ENCODE results near the gene GUCD1. TPM values are rescaled to one million over a fixed set of nuclear protein-coding genes. Genes with fewer than 3 reads are reported as not detected.

Gene GUCD1
- total and polyA plus RNA-seq, 7 donors = 114 to 232 (median 151) TPM

DNA sequence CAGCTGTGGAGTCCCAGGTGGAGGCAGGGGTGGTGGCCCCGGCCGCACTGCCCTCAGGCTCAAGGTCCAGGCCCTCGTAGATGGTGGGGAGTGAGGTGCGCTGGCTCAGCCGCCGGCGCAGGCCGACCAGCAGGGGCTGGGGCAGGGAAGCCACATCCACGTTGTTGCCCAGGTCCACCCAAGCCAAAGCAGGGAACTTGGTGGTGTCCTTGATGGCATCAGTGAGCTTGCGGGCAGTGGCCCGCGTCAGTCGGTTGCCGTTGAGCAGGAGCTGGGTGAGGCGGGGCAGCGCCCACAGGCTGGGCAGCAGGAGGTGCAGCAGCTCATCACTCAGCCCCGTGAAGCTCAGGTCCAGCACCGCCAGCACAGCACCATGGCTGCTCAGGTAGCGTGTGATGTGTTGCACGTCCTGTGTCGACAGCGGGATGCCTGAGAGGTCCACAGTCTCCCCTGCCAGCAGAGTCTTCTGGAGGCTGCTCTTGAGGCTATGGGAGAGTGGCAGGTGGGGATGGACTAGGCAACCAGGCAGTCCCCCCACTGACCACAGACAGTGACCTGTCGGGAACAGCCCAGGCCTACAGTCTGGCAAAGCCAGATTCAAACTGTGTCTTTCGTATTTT lies 31.1 kb upstream of the GUCD1 start:
- WGBS, 3 donors = 92 to 93% (median 93%) methylated on average over 22 to 24 of the region's 24 CpGs
- no peak overlapping the region for H3K27ac ChIP-seq
- H3K4me3 ChIP-seq = no peak overlapping the region
- TF ChIP-seq, protein P1, sequence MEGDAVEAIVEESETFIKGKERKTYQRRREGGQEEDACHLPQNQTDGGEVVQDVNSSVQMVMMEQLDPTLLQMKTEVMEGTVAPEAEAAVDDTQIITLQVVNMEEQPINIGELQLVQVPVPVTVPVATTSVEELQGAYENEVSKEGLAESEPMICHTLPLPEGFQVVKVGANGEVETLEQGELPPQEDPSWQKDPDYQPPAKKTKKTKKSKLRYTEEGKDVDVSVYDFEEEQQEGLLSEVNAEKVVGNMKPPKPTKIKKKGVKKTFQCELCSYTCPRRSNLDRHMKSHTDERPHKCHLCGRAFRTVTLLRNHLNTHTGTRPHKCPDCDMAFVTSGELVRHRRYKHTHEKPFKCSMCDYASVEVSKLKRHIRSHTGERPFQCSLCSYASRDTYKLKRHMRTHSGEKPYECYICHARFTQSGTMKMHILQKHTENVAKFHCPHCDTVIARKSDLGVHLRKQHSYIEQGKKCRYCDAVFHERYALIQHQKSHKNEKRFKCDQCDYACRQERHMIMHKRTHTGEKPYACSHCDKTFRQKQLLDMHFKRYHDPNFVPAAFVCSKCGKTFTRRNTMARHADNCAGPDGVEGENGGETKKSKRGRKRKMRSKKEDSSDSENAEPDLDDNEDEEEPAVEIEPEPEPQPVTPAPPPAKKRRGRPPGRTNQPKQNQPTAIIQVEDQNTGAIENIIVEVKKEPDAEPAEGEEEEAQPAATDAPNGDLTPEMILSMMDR (IDR thresholded peaks at IDR 0.05) = no peak
- ATAC-seq (no peak), DNase-seq (no peak)
- no peaks in the 10 kb centered on the region for H3K27me3 ChIP-seq (ENCODE audit: insufficient read depth in 3 of 3, low read length in 2 of 3)
- no peaks in the 10 kb centered on the region for H3K9me3 ChIP-seq
- H3K36me3 ChIP-seq (ENCODE audit: insufficient read depth in 1 of 2, low read depth in 1 of 2) = peaks cover 0 to 44% of the 10 kb centered on the region in 2 donors
- intact Hi-C loops (cut with DNase I) = no loop called here
- H3K4me1 ChIP-seq = no peaks in the 10 kb centered on the region

DNA sequence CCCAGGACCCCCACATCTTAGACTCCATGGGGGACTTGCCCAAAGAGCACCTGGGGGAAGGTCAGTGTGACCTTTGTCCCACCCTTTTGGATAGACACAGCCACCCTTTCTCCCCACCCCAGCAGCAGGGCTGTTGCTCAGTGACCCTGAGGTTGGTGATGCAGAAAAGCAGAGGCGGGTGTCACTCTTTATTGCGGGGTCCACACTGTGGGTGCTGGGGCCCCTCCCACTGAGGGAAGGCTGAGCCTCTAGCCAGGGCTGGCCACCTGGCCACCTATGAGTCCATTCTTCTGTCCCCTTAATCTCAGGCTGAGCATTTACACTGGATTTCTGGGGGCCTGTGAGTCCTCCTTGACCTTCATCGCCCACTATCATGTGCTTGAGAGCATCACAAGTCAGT lies 30.5 kb upstream of the GUCD1 start:
- DNase-seq (no peak), ATAC-seq (no peak)
- no peaks in the 10 kb centered on the region for H3K9me3 ChIP-seq
- TF ChIP-seq, protein P1 (IDR thresholded peaks at IDR 0.05) = no peak
- intact Hi-C loops (cut with DNase I) = no loop called here
- no peak overlapping the region for H3K4me3 ChIP-seq
- peaks cover 0 to 44% of the 10 kb centered on the region in 2 donors for H3K36me3 ChIP-seq (ENCODE audit: insufficient read depth in 1 of 2, low read depth in 1 of 2)
- no peaks in the 10 kb centered on the region for H3K27me3 ChIP-seq (ENCODE audit: insufficient read depth in 3 of 3, low read length in 2 of 3)
- H3K4me1 ChIP-seq = no peaks in the 10 kb centered on the region
- WGBS, 3 donors = 94 to 100% (median 95%) methylated on average over 3 of the region's 3 CpGs
- H3K27ac ChIP-seq = no peak overlapping the region

DNA sequence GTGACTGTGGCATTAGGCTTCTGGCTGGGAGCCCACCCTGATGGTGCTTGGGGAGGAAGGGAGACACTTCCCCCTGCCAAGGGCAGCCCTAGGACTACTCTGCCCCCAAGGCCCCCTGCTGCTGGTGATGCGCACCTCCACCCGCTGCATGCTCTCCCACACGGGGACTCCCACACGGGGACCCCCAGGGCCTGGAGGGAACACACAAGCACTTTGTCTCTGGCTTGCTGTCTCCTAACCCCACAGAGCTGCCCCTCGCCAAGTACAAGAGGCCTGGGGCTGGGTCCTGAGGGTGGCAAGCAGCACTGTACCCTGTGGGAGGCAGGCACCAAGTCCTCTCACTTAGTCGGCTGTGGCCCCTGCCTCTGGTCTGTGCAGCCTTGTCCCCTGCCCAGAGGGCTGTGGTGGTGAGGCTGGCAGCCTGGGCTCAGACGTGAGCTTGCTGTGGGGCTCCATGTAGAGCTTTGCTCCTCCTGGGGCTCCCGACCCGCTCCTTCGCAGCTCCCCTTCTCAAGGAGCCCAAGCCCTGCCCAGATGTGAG lies 30.0 kb upstream of the GUCD1 start:
- Histone ChIP-seq H3K9me3 (no peaks in the 10 kb centered on the region), H3K4me1 (no peaks in the 10 kb centered on the region), H3K36me3 (ENCODE audit: insufficient read depth in 1 of 2, low read depth in 1 of 2) (peaks cover 0 to 44% of the 10 kb centered on the region in 2 donors), H3K4me3 (no peak overlapping the region), H3K27ac (no peak overlapping the region), H3K27me3 (ENCODE audit: insufficient read depth in 3 of 3, low read length in 2 of 3) (no peaks in the 10 kb centered on the region)
- DNase-seq (no peak), ATAC-seq (no peak)
- intact Hi-C loops (cut with DNase I) = no loop called here
- WGBS, 3 donors = 88 to 93% (median 90%) methylated on average over 10 of the region's 10 CpGs
- TF ChIP-seq, protein P1 (IDR thresholded peaks at IDR 0.05) = no peak

DNA sequence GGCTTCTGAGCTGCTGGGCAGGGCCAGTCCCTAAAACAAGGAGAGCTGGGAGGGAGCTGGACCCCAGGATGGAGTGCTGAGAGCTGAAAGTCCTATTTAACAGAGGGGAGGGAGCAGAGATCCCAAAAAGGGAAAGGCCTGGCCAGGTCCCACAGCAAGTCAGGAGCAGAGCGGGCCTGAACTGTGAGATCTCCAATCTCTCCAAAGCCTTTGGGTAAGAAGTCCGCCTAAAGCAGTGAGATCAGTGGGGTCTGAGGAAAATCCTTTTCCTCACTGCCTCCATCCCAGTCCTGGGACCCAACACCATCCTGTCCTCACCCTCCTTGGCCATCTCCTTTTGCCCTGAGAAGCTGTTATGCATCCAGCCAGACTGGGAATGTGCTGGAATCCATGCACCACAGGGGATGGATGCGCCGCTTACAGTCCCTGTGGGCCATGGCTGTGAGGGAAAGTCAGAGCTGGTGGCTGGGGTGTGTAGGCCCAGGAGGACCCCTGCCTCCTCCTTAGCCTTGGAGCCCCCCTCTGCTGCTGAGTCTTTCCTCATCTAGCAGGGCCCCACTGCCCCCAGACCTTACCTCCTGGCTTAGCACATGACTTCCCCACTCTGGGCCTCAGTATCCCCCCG lies 29.3 kb upstream of the GUCD1 start:
- no peak overlapping the region for H3K27ac ChIP-seq
- no peaks in the 10 kb centered on the region for H3K27me3 ChIP-seq (ENCODE audit: insufficient read depth in 3 of 3, low read length in 2 of 3)
- TF ChIP-seq, protein P1 (IDR thresholded peaks at IDR 0.05) = no peak
- no peaks in the 10 kb centered on the region for H3K9me3 ChIP-seq
- ATAC-seq (no peak), DNase-seq (no peak)
- no peak overlapping the region for H3K4me3 ChIP-seq
- H3K36me3 ChIP-seq (ENCODE audit: insufficient read depth in 1 of 2, low read depth in 1 of 2) = peaks cover 0 to 39% of the 10 kb centered on the region in 2 donors
- intact Hi-C loops (cut with DNase I) = no loop called here
- WGBS, 3 donors = 84 to 89% (median 85%) methylated on average over 5 of the region's 5 CpGs
- no peaks in the 10 kb centered on the region for H3K4me1 ChIP-seq

Data from psoas muscle (tissue), 8 donors.